Stimulated activated naive CD8-positive, alpha-beta T cell treated with anti-CD3 and anti-CD28 coated beads, Interleukin-15, Interleukin-2, amounts not matched to agents 100 U/mL and 50 U/mL, for 24 hours (primary cell): ENCODE measurements around the gene GLRA3.
A peak's percentile ranks its signal among the peaks of the same experiment; 100 is the strongest.
"Not testable (repeated sequence)": the region's sequence is repeated elsewhere in the genome, so short reads cannot be mapped to it uniquely, and the experiment has no call there.

Experiments used
- ATAC-seq: fragments of 150-1000 bp; cut with Tn5 transposase; one replicate; pipeline ENCODE4 v1.10.0; 2021
- DNase-seq: peaks from one replicate; pipeline ENCODE4 v3.0.0; 2021

GLRA3 gene

GRCh38 chr4:174828845-174829701 lies at the start of gene GLRA3:
TSS of gene GLRA3 (minus strand) at chr4:174829247. CDS start at chr4:174828811, 436 bp downstream.
- DNase-seq (peak; percentile 6), ATAC-seq (no peak)

DNA sequence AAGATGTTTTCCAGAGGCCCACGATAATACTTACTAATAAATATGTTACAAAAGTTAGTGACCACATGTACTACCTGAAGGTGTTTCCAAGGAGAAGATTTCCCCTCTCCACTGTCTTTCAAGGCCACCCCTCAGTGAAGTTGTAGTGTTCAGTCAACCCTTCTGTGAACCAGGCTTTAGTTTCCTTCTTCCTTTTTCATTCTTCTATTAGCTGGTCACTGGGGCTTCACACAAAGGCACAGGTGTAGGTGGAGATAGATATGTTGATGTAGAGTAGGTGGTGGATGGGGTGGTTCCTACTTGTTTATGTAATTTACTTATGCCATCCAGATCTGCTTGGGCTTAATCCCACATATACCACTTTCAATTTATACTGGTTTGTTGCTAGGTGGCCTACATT lies 45.9 kb upstream of the GLRA3 start:
- no peak for DNase-seq
- ATAC-seq: no peak

GRCh38 chr4:174873931-174874330 lies 44.9 kb upstream of the GLRA3 start:
- DNase-seq (no peak), ATAC-seq (no peak)

- ATAC-seq, DNase-seq: not testable (repeated sequence)
Measured at GRCh38 chr4:174873146-174873545, 44.1 kb upstream of the GLRA3 start.

- ATAC-seq (no peak), DNase-seq (no peak)
Measured at GRCh38 chr4:174871407-174871806, 42.4 kb upstream of the GLRA3 start.

- ATAC-seq (no peak), DNase-seq (no peak)
Measured at GRCh38 chr4:174870311-174870710, 41.3 kb upstream of the GLRA3 start.

- DNase-seq (no peak), ATAC-seq (no peak)
Measured at GRCh38 chr4:174869339-174869738, 40.3 kb upstream of the GLRA3 start.

DNA sequence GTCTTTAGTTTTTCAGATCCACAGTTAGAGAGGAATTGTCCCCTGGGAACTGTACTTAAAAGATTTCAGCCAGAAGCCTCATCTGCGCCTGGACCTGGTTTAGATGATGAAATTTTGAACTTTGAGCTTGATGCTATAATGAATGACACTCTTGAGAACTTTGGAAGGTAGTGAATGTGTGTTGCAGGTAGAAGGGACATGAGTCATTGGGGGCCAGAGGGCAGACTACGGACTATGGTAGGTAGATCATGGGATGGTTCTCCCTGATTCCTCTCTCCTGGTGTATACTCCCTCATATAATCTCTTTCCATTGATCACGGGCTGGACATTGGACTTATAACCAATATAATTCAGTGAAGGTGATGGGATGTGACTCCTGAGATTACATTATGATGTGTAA lies 38.9 kb upstream of the GLRA3 start:
- ATAC-seq (no peak), DNase-seq (no peak)

GRCh38 chr4:174865418-174865985 lies 36.5 kb upstream of the GLRA3 start:
- no peak for DNase-seq
- ATAC-seq: no peak

- DNase-seq (no peak), ATAC-seq (no peak)
Measured at GRCh38 chr4:174864031-174864430, 35.0 kb upstream of the GLRA3 start.

DNA sequence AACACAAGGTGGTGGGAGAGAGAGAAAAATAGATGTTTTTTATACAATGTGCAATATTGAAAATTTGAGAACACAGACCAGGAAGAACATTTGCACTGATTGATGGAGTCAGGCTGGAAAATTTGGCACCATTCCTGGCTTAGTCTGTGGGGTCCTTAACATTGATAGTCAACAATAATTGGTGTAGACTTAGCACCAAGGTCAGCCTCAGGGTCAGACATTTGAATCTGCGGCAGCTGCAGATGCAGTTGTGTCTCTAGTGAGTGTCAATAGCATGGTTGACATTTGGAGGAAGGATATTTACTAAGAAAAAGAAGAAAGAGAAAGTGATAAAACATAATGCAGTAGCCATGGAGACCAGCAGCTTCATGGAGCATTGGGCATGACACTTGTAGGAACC lies 31.5 kb upstream of the GLRA3 start:
- DNase-seq: no peak
- no peak for ATAC-seq

GRCh38 chr4:174859904-174860303 lies 30.9 kb upstream of the GLRA3 start:
- DNase-seq (no peak), ATAC-seq (no peak)

DNA sequence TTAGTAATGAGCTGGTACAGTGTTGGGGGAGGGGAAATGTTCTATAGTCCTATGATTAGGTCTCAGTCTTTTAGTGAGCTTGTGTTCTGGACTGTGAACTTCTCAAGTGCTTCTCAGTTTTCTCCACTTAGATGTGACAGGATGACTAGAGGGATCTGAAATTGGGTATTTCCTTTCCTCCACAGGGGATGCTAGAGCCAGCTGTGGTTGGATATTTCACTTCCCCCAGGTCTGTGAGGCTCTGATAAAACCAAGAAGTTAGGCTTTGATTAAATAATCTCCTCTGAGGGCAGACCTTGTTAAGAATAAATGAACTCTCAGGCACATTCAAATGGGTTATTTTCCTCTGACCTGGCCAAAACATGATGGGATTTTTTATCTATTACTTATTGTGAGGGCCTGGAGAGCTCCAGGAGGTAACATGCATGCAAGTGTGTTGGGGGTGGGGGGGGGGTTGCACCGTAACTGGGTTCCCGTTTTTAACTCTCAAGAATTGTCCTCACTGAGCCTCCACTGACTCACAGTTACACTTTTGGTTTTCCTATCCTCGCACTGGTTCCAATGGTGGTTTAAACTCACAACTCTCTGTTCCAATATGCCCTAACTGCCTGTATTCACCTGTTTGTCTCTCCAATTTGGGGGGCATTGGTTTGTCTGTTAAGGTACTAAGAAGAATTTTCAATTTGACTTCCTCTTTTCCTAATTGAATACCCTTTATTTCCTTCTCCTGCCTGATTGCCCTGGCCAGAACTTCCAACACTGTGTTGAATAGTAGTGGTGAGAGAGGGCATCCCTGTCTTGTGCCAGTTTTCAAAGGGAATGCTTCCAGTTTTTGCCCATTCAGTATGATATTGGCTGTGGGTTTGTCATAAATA lies 28.1 kb upstream of the GLRA3 start:
- DNase-seq (no peak), ATAC-seq (no peak)

DNA sequence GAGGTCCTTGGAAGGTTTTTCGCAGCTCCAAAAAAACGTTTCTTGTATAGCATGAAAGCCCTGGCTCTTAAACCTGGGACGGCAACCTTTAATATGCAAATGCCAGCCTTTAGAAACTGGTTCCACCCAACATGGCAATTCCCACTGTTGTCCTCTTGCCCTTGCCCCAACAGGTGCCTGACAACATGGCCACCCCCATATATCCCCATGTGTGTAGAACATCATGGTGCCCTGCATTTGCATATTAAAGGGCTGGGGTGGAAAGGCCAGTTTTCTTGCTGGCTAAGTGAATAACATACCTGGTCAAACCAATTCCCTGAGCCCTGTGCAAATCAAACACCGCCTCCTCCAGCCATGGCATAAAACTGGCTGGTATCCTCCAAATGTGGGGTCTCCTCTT lies 26.0 kb upstream of the GLRA3 start:
- DNase-seq: no peak
- ATAC-seq: no peak

DNA sequence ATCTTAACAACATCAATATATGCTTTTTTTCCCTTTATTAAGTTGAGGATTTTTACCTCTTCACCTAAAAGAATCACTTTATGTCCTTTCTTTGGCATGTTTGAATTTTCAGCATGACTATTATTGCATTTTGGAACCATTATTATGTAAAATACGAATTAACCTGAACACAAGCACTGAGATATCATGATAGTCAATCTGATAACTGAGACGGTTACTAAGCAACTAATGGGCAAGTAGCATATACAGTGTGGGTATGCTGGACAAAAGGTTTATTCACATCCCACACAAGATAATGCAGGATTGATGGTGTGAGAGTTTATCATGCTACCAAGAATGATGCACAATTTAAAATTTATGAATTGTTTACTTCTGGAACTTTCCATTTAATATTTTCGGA lies 24.6 kb upstream of the GLRA3 start:
- ATAC-seq (no peak), DNase-seq (no peak)

DNA sequence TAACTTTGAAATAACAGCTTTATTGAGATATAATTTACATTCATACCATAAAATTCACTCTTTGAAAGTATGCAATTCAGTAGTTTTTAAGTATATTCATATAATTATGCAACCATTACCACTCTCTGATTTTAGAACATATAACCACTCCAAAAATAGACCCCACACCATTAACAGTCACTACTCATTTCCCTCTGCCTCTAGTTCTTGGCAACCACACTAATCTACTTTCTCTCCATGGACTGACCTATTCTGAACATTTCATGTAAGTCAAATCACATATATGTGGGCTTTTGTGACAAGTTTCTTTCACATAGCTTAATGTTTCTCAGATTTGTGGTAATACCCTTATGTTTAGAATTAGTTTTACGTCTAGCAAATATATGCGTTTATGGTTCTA lies 19.5 kb upstream of the GLRA3 start:
- ATAC-seq (no peak), DNase-seq (no peak)

GRCh38 chr4:174847801-174848427 lies 18.9 kb upstream of the GLRA3 start:
- ATAC-seq (no peak), DNase-seq (no peak)

DNA sequence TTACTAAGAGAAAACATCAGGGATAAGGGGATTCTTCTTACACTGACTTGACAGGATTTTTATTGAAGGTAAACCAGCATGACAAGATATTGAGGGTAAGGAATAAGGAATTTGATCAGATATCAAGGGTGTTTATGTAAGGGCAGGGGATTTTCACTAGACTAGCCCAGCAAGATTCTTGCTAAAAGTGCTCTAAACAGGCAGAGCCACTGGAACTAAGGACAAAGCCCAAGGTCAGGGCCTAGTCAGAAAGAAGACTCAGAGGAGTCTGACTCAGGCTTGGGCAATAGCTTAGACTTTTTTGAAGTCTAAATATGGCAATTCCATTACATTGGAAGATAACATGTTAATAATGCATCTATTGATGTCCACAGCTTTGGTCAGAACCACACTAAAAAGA lies 6.5 kb upstream of the GLRA3 start:
- DNase-seq (no peak), ATAC-seq (no peak)

DNA sequence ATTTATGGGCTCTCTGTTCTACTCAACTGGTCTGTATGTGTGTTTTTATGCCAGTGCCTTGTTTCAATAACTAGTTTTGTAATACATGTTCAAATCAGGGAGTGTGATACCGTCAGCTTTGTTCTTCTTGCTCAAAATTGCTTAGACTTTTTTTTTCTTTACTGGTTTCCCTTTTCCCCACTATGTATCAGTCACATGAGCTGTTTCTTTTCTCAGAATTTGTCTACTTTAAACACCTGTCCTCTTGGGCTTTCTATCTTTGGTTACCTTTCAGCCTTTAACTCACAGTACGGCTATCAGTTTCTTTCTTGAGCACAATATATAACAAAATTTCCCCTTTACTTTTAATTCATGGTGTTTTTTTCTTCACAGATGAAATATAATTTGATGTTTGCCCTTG lies 5.4 kb upstream of the GLRA3 start:
- DNase-seq (no peak), ATAC-seq (no peak)

DNA sequence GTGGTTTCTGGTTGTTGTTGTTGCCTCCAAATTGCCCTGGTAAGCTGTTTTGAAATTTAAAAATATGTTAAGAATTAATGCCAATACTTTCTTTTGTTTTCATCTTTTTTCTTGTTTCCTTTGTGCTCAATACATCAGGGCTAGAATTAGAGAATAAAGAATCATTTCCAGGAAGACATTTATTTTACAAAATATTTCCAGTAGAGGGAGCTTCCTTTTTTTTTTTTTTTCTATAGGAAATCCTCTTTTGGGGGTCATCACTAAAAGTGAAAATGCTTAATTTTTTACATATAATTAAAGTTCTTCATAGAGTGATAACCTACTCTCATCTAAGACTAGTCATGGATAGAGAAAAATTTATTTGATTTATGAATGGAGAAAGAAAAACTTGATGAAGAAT lies 2.4 kb downstream of the GLRA3 start:
- DNase-seq (no peak), ATAC-seq (no peak)

- DNase-seq: no peak
- ATAC-seq: no peak
Measured at GRCh38 chr4:174815282-174815681, 13.8 kb downstream of the GLRA3 start.

DNA sequence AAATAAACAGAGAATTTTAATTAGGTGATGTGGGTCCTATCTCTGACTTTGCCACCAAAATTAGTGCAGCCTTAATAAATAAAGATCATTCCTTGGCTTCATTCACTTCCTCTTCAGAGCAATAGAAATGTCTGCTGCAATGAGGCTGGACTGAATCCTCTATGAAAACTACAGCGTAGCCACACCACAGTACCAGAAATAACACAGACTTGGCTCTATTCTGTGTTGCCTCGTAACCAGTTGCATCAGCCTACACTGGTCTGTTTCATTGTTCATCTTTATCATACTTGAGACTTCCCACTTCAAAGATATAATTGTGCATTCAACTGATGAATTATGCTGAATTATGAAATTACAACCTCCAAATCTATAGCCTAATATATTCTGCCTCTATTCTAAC lies 15.8 kb downstream of the GLRA3 start:
- no peak for DNase-seq
- no peak for ATAC-seq

GRCh38 chr4:174810834-174811233 lies 18.2 kb downstream of the GLRA3 start:
- no peak for DNase-seq
- ATAC-seq: no peak
